ENCODE results near the gene DBF4B.

The DBF4B gene

DNA sequence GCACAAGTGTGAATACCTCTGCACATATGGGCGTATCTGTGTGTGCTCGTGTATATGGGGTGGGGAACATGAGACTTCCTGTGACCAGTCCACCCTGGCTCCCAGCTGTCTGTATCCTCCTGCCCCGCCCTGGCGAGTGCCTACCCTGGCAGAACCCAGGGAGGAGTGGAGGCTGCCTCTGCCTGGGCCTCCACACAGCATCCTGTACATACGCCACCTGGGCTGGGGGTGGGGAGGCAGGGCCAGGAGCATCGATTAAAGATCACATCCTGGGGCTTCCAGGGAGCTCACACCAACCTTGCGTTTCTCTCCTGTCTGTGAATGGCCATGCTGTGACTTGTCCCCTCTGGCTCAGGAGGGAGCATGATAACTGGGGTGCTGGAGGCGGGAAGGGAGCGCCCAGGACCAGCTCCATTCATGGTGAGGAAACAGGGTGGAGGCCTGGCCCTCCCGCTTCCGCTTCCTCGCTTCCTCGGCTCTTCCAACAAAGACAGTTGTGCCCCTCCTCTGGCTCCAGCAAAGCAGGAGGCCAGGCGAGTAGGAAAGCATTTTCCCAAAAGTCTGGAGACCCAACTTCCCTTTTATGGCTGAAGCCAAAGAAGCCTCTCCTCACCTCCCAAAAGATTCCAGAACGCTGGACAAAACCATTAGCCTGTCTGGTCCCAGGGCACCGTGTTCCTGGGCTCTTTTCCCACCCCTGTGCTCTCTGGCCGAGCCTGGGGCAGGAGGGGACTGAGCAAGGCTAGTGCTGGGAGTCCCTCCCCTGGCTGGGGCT, 73.3 kb downstream of the DBF4B start:
- H3K36me3 ChIP-seq (ENCODE audit: control insufficient read depth, insufficient read depth, low read length): no peaks in the 10 kb centered on the region
- no peak overlapping the region for H3K4me3 ChIP-seq (ENCODE audit: low read depth, low read length)
- no peak overlapping the region for H2AFZ ChIP-seq
- H3K79me2 ChIP-seq: no peaks in the 10 kb centered on the region
- H3K9me3 ChIP-seq (ENCODE audit: control insufficient read depth, low read length): no peaks in the 10 kb centered on the region
- TF ChIP-seq, protein P1, sequence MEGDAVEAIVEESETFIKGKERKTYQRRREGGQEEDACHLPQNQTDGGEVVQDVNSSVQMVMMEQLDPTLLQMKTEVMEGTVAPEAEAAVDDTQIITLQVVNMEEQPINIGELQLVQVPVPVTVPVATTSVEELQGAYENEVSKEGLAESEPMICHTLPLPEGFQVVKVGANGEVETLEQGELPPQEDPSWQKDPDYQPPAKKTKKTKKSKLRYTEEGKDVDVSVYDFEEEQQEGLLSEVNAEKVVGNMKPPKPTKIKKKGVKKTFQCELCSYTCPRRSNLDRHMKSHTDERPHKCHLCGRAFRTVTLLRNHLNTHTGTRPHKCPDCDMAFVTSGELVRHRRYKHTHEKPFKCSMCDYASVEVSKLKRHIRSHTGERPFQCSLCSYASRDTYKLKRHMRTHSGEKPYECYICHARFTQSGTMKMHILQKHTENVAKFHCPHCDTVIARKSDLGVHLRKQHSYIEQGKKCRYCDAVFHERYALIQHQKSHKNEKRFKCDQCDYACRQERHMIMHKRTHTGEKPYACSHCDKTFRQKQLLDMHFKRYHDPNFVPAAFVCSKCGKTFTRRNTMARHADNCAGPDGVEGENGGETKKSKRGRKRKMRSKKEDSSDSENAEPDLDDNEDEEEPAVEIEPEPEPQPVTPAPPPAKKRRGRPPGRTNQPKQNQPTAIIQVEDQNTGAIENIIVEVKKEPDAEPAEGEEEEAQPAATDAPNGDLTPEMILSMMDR (IDR thresholded peaks at IDR 0.05): no peak
- no peak overlapping the region for H3K4me2 ChIP-seq (ENCODE audit: low read length)
- H3K4me1 ChIP-seq: no peaks in the 10 kb centered on the region
- no peaks in the 10 kb centered on the region for H3K27me3 ChIP-seq (ENCODE audit: control insufficient read depth, insufficient read depth, low read length)
- peak overlapping the region; percentile 50 for H3K27ac ChIP-seq
- no peak overlapping the region for H3K9ac ChIP-seq

DNA sequence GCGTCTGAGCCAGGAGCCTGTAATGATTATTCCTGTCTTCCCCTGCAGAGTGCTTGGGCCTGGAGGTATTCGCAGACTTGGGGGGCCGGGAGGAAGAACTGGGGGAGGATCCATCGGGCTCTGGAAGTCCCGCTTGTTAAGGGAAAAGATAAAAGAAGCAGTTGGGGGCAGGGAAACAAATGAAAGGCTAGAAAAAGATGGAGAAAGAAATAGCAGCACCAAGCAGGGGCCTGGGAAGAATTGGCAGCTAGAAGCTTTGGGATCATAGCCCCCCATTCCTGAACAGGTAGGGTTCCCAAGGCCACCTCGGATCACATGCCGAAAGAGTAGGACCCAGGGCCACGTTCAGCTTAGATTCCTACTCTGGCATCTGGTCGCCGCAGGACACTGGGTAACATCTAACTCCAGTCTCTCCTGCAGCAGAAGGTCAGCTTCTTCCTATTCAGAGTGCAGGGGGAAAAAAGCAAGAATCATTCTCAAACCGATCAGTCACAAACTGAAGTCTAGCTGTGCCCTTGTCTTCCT, 73.9 kb downstream of the DBF4B start:
- TF ChIP-seq, protein P1 (IDR thresholded peaks at IDR 0.05): no peak
- Histone ChIP-seq H3K9ac (no peak overlapping the region), H3K4me1 (no peaks in the 10 kb centered on the region), H3K27ac (peak overlapping the region; percentile 50), H3K4me3 (ENCODE audit: low read depth, low read length) (no peak overlapping the region), H2AFZ (no peak overlapping the region), H3K27me3 (ENCODE audit: control insufficient read depth, insufficient read depth, low read length) (no peaks in the 10 kb centered on the region), H3K36me3 (ENCODE audit: control insufficient read depth, insufficient read depth, low read length) (no peaks in the 10 kb centered on the region), H3K79me2 (no peaks in the 10 kb centered on the region), H3K4me2 (ENCODE audit: low read length) (no peak overlapping the region), H3K9me3 (ENCODE audit: control insufficient read depth, low read length) (no peaks in the 10 kb centered on the region)

DNA sequence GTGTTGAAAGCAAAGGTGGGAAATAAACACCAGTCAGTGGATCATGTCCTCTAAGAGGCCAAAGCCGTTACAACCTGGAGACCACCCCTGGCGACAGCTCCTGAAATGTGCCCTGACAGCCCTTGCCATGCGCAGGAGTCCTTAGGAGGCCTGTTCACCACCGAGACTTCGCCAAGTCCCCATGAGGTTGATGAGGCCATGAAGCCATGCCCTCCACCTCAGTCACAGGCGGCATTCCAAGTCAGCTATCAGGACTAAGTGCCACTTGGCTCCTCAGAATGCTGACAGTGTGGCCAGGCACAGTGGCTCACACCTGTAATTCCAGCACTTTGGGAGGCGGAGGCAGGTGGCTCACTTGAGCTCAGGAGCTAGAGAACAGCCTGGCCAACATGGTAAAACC, 77.5 kb downstream of the DBF4B start:
- Histone ChIP-seq H3K4me1 (no peaks in the 10 kb centered on the region), H3K79me2 (no peaks in the 10 kb centered on the region), H3K27me3 (ENCODE audit: control insufficient read depth, insufficient read depth, low read length) (no peaks in the 10 kb centered on the region), H3K4me2 (ENCODE audit: low read length) (no peak overlapping the region), H3K9ac (no peak overlapping the region), H2AFZ (no peak overlapping the region), H3K36me3 (ENCODE audit: control insufficient read depth, insufficient read depth, low read length) (no peaks in the 10 kb centered on the region), H3K27ac (no peak overlapping the region), H3K9me3 (ENCODE audit: control insufficient read depth, low read length) (no peaks in the 10 kb centered on the region), H3K4me3 (ENCODE audit: low read depth, low read length) (no peak overlapping the region)
- TF ChIP-seq, protein P1 (IDR thresholded peaks at IDR 0.05): no peak

DNA sequence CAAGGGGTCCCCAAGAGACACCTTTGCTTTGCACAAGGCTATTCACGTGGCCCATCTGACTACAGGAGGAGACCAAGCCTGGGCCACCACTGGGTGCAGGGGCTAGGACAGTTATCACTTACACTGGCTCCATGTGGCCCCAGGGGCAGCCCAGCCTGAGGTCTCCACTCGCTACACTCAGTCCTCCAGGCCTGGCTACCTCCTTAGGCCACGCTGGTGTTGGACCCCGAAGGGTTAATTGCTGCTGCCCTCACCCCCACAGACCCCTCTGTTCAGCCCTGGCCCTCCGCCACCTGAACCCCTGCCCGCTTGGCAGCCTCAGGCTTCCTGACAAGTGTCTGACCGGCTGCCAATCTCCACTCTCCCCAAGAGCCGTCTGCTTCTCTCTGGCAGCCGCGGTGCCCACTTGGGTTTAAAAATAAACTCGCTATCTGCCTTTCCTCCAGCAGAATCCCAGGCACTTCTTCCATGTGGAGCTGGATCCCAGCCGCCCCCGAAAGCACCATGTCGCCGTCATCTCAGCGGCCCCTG, 78.2 kb downstream of the DBF4B start:
- TF ChIP-seq, protein P1 (IDR thresholded peaks at IDR 0.05): no peak
- Histone ChIP-seq H3K4me2 (ENCODE audit: low read length) (no peak overlapping the region), H3K36me3 (ENCODE audit: control insufficient read depth, insufficient read depth, low read length) (no peaks in the 10 kb centered on the region), H3K4me1 (no peaks in the 10 kb centered on the region), H3K27ac (no peak overlapping the region), H3K4me3 (ENCODE audit: low read depth, low read length) (no peak overlapping the region), H3K9me3 (ENCODE audit: control insufficient read depth, low read length) (no peaks in the 10 kb centered on the region), H3K27me3 (ENCODE audit: control insufficient read depth, insufficient read depth, low read length) (no peaks in the 10 kb centered on the region), H2AFZ (no peak overlapping the region), H3K79me2 (no peaks in the 10 kb centered on the region), H3K9ac (no peak overlapping the region)
